ENCODE measurements around the gene FXYD5.

- no peak for TF ChIP-seq CTCF (conservative IDR thresholded peaks at IDR 0.05; ENCODE audit: low read length)
- no peak for TF ChIP-seq EZH2phosphoT487 (IDR thresholded peaks at IDR 0.05; ENCODE audit: borderline replicate concordance, low read depth, low read length)
Measured at GRCh38 chr19:35159606-35160005, 5.1 kb downstream of the FXYD5 start.
